Thymus (tissue), 11 donors: Measurements from ENCODE around the gene MRPL28. TPM values are rescaled to one million over a fixed set of nuclear protein-coding genes. Genes with fewer than 3 reads are reported as not detected.

Experiments used
- DNase-seq, 9 donors: peaks; one replicate each; pipeline ENCODE4 v3.0.0-alpha.2; 2013; ENCODE audit warnings: low spot score in 9 of 9, low read depth in 6 of 9, missing footprints in 1 of 9
- H3K27ac ChIP-seq, 2 donors: one replicate each; pipeline ENCODE4 v1.5.1; 2013; ENCODE audit warnings: control low read depth in 1 of 2, low read depth in 1 of 2, low read length in 1 of 2, mild to moderate bottlenecking in 1 of 2, moderate library complexity in 1 of 2
- H3K27me3 ChIP-seq, 2 donors: one replicate each; pipeline ENCODE4 v1.5.1; 2013; ENCODE audit warnings: low read length in 1 of 2; ENCODE audit not compliant: control insufficient read depth in 2 of 2, insufficient read depth in 1 of 2
- H3K36me3 ChIP-seq, 2 donors: one replicate each; pipeline ENCODE4 v1.5.1; 2013; ENCODE audit warnings: low read length in 1 of 2, mild to moderate bottlenecking in 1 of 2, moderate library complexity in 1 of 2; ENCODE audit not compliant: control insufficient read depth in 2 of 2, insufficient read depth in 2 of 2
- H3K4me1 ChIP-seq, 2 donors: one replicate each; pipeline ENCODE4 v1.5.1; 2013; ENCODE audit warnings: low read length in 2 of 2; ENCODE audit not compliant: control insufficient read depth in 2 of 2, insufficient read depth in 2 of 2
- H3K4me3 ChIP-seq, 2 donors: one replicate each; pipeline ENCODE4 v1.5.1; 2013; ENCODE audit warnings: low read length in 2 of 2, control low read depth in 1 of 2, mild to moderate bottlenecking in 1 of 2
- H3K9me3 ChIP-seq, 2 donors: one replicate each; pipeline ENCODE4 v1.5.1; 2013; ENCODE audit warnings: low read length in 1 of 2, mild to moderate bottlenecking in 1 of 2; ENCODE audit not compliant: control insufficient read depth in 2 of 2, insufficient read depth in 1 of 2
- WGBS: extraction: QIAGEN DNeasy Blood & Tissue Kit; methylation state at CpG from one replicate; pipeline ENCODE4 v1.1.7; 2013; 5-methylcytosine and 5-hydroxymethylcytosine counted together
- polyA plus RNA-seq: library from polyadenylated mRNA; stranded (reverse); fragments of 200-250 nt; gene quantifications from one replicate; pipeline ENCODE4 v1.2.3, GENCODE V29; 2013
- total RNA-seq: library from RNA; stranded (reverse); fragments of 120-200 nt; gene quantifications from one replicate; pipeline ENCODE4 v1.2.4, GENCODE V29; 2013
- donor health status: healthy.

MRPL28 gene
- total and polyA plus RNA-seq, 2 donors = 64.2 to 79.4 TPM

- no peak for DNase-seq
- H3K27ac ChIP-seq = no peak overlapping the region
- H3K9me3 ChIP-seq = no peaks in the 10 kb centered on the region
- H3K4me3 ChIP-seq = no peak overlapping the region
- 94% methylated on average over 31 of the region's 31 CpGs for WGBS
- H3K27me3 ChIP-seq = no peaks in the 10 kb centered on the region
- peaks cover 3 to 23% of the 10 kb centered on the region in 2 donors for H3K4me1 ChIP-seq
- peaks cover 68 to 74% of the 10 kb centered on the region in 2 donors for H3K36me3 ChIP-seq
These were observed 1.4 kb upstream of the MRPL28 start for GRCh38 chr16:371515-372301.

DNA sequence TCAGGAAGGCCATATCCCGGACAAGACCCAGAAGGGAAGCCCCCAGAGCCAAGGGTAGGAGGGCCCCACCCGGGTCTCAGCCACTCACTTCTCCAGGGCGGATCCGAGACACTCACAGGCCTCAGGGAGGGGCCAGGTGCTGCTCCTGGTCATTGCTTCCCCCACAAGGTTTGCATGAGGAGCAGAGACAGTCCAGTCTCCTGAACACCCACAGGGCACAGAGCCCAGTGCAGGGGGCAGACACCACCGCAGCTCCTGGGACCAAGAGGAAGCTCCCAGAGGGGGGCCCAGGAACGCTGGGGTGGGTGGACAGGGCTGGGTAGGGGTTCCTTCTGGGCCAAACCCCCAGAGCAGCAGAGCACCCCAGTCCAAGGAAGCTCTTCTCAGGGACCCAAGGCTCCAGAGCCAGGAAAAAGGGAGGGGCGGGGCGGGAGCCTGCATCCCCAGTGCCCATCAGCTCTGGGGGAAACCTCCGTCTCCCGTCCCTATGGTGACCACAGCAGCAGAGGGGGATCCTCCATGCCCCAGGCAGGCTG, 709 bp upstream of the MRPL28 start:
- 81% methylated on average over 10 of the region's 10 CpGs for WGBS
- H3K27ac ChIP-seq = peak overlapping the region; percentile 64 to 78
- H3K4me3 ChIP-seq = peak overlapping the region; percentile 2 to 68
- no peak for DNase-seq
- H3K36me3 ChIP-seq = peaks cover 66 to 73% of the 10 kb centered on the region in 2 donors
- peaks cover 3 to 23% of the 10 kb centered on the region in 2 donors for H3K4me1 ChIP-seq
- H3K9me3 ChIP-seq = no peaks in the 10 kb centered on the region
- no peaks in the 10 kb centered on the region for H3K27me3 ChIP-seq

GRCh38 chr16:369866-370436, 387 bp downstream of the MRPL28 start:
- Histone ChIP-seq H3K9me3 (no peaks in the 10 kb centered on the region), H3K27me3 (no peaks in the 10 kb centered on the region), H3K4me1 (peaks cover 3 to 23% of the 10 kb centered on the region in 2 donors), H3K4me3 (peak overlapping the region; percentile 2 to 68), H3K27ac (no peak overlapping the region), H3K36me3 (peaks cover 58 to 69% of the 10 kb centered on the region in 2 donors)
- DNase-seq = no peak
- 58% methylated on average over 44 of the region's 44 CpGs for WGBS

GRCh38 chr16:369275-369865, 968 bp downstream of the MRPL28 start:
- H3K4me3 ChIP-seq = peak overlapping the region in 1 of 2 donors; percentile 2
- no peaks in the 10 kb centered on the region for H3K9me3 ChIP-seq
- peaks cover 0 to 5% of the 10 kb centered on the region in 2 donors for H3K27me3 ChIP-seq
- peaks cover 3 to 23% of the 10 kb centered on the region in 2 donors for H3K4me1 ChIP-seq
- WGBS = 96% methylated on average over 20 of the region's 20 CpGs
- no peak for DNase-seq
- H3K36me3 ChIP-seq = peaks cover 52 to 63% of the 10 kb centered on the region in 2 donors
- no peak overlapping the region for H3K27ac ChIP-seq

DNA sequence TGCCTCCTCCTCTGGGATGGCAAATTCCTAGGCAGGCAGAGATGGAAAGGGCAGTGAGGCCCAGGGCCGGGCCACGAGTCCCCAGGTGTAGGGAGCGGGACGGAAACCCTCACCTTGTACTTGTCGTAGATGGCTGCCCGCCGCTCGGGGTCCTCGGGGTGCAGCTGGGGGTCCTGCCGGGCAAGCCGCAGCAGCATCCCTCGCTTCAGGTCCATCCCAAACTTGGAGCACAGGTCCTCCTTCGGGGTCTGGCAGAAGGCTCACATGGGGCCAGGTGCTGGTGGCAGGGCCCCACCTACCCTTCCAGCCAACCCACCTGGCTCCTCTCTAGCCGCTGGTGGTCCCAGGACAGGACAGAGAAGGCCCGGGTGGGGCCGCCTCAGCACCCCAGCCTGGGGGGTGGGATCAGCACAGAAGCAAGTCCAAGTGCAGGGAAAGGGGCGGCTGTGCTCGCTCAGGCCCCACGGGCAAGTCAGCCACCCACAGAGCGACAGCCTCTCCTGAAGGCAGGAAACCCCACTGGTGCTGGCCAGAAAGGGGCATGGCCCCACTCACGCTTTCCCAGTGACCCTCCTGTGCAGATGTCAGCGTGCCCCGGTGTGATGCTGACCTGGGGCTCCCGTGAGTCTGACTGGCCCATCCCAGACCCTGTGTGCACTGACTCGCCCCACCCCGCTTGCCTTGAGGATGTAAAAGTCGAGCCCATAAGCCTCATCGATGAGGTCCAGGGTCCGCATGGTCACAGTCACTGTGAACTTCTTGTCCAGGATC, 1.8 kb downstream of the MRPL28 start:
- H3K4me3 ChIP-seq = no peak overlapping the region
- H3K4me1 ChIP-seq = peaks cover 3 to 23% of the 10 kb centered on the region in 2 donors
- 97% methylated on average over 29 of the region's 29 CpGs for WGBS
- H3K27ac ChIP-seq = no peak overlapping the region
- H3K36me3 ChIP-seq = peaks cover 48 to 56% of the 10 kb centered on the region in 2 donors
- no peak for DNase-seq
- H3K27me3 ChIP-seq = peaks cover 0 to 11% of the 10 kb centered on the region in 2 donors
- H3K9me3 ChIP-seq = no peaks in the 10 kb centered on the region

- Histone ChIP-seq H3K36me3 (peaks cover 40 to 44% of the 10 kb centered on the region in 2 donors), H3K4me1 (peaks cover 3 to 23% of the 10 kb centered on the region in 2 donors), H3K27me3 (peaks cover 0 to 20% of the 10 kb centered on the region in 2 donors), H3K4me3 (no peak overlapping the region), H3K27ac (no peak overlapping the region), H3K9me3 (no peaks in the 10 kb centered on the region)
- whole genome bisulfite sequencing = 98% methylated on average over 18 of the region's 18 CpGs
- DNase-seq = no peak
These were observed 2.9 kb downstream of the MRPL28 start for GRCh38 chr16:367333-367903.

GRCh38 chr16:366476-366875, 3.9 kb downstream of the MRPL28 start:
- WGBS = 96% methylated on average over 10 of the region's 10 CpGs
- Histone ChIP-seq H3K9me3 (no peaks in the 10 kb centered on the region), H3K36me3 (peaks cover 32 to 35% of the 10 kb centered on the region in 2 donors), H3K4me1 (peaks cover 3 to 21% of the 10 kb centered on the region in 2 donors), H3K27me3 (peaks cover 0 to 27% of the 10 kb centered on the region in 2 donors), H3K27ac (no peak overlapping the region), H3K4me3 (no peak overlapping the region)
- no peak for DNase-seq

DNA sequence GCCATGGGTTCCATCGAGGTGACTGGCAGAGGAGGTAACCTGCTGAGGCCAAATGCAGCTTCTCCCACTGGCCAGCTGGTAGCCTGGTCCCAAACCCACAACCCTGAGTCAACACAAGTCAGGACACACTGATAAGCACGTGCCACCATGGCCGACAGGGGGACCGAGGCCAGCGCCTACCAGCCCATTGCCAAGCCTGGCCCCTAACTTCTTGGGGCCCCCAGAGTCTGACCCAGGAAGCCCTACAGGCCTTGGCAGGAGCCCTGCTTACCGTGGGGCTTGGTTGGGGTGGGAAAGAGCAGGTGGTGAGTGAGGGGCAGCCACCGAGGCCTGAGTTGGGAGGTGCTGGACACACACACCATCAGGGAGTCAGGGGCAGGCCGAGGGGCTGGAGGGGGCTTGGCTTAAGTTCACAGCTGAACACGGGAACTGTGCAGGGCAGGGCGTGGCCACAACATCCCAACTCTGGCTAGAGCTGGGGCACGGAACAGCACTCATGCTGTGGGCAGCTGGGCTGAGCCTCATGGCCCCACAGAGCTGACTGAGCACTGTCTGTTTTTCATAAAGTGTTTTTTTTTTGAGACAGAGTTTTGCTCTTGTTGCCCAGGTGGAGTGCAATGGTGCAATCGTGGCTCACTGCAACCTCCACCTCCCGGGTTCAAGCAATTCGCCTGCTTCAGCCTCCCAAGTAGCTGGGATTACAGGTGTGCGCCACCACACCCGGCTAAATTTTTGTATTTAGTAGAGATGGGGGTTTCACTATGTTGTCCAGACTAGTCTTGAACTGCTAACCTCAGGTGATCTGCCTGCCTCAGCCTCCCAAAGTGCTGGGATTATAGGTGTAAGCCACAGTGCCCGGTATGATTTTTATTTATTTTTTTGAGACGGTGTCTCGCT, 5.5 kb downstream of the MRPL28 start:
- DNase-seq = no peak
- Histone ChIP-seq H3K27me3 (peaks cover 0 to 27% of the 10 kb centered on the region in 2 donors), H3K4me1 (peaks cover 0 to 9% of the 10 kb centered on the region in 2 donors), H3K27ac (no peak overlapping the region), H3K9me3 (no peaks in the 10 kb centered on the region), H3K4me3 (no peak overlapping the region), H3K36me3 (peaks cover 32 to 33% of the 10 kb centered on the region in 2 donors)
- 74% methylated on average over 19 of the region's 19 CpGs for WGBS
